Astrocyte of the cerebellum (primary cell): ENCODE results near the gene MRPS21.

Experiments used
- DNase-seq: peaks from one replicate; pipeline ENCODE4 v3.0.0-alpha.2; 2011; ENCODE audit warnings: low read depth
- H3K4me3 ChIP-seq: 2 replicates; pipeline ENCODE4 v1.5.1; 2011; ENCODE audit warnings: mild to moderate bottlenecking, low read depth, low read length, moderate library complexity
- CTCF ChIP-seq: IDR thresholded peaks from 2 replicates; pipeline ENCODE4 v1.5.1; 2012; ENCODE audit warnings: low read length, low read depth, moderate library complexity, mild to moderate bottlenecking; ENCODE audit errors: missing control alignments
- in situ Hi-C: cut with HindIII; loops from 2 replicates; pipeline ENCODE4 v1.10.0; 2017; ENCODE audit warnings: low sequenced_read_pairs

MRPS21 gene

DNA sequence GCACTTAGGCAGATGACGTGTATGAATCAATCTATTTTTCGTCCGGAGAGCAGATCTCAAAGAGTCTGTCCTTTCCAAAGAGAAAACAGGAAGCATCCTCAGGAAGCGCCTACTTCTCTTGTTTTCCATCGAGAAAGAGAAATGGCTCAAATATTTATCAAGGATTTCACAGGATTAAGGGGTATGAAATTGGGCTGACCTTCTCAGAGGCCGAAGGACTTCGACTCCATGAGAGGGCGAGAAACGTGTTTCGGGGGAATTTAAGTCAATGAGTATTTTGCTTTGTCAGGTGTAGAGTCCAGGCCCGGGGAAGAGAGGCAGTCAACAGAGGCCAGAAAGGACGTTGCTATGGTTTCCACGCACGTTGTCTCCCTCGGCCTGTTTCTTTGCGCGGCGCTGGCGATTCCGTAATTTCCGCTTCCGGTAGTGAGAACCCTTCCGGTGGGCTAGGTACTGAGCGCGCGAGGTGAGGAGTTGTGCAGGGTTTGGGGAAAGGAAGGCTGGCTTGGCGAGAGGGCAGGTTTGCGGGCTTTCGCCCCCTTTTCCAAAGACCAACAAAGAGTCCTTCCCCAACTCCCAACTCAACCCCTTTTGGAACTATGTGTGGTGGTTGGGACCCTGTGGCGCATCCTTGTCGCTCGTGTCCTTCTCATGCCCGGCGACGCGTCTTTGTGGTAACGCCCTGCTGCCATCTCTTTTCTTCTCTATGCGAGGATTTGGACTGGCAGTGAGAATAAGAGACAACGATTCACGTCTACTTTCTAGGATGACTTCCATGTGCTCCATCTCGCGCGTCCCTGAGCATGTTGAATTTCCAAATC is at the start of gene MRPS21:
Gene MRPS21, plus strand, starts transcription at position 429 of the 821 bp plus-strand sequence. CDS start 506 bp downstream, outside the sequence.
- TF ChIP-seq CTCF: no peak
- H3K4me3 ChIP-seq: peak within 1 kb of the TSS; percentile 83
- peak; percentile 70 for DNase-seq
- in situ Hi-C loops: no loop called here

DNA sequence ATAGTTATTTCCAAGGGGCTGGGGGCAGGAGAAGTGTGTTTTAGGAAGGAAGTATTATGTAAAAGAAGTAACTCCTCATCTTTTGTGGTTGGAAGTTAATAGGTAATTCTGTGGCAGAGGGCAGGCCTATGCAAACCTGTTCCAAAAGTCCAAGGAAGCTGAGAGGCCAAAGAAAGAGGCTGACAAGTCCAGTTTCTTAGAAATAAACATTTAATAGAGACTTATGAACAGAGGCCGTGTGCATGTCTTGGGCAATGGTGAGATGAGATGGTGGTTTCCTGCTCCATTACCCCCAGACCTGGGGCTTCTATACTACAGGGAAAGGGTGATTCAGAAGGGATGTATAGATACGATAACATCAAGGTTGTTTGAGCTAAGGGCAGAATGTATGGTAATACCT is 43.7 kb upstream of the MRPS21 start:
- TF ChIP-seq CTCF: no peak
- no peak overlapping the region for H3K4me3 ChIP-seq
- no peak for DNase-seq
- in situ Hi-C loops: no loop called here

DNA sequence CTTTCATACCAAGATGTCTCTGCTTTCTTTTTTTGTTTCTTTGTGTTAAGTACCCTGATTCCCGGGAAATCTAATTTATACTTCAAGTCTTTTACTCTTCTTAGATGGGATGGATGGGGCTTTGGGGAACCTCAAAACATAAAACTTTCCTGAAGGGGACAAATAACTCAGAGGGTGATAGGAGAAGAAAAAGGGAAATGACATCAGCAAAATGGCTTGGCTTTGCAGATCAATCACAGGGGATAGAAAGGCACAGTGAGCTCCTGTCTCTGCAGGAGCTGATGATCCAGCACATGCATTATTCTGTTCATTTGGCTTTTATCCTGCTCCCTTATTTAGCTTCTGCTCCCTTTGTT is 37.5 kb upstream of the MRPS21 start:
- no peak overlapping the region for H3K4me3 ChIP-seq
- no peak for DNase-seq
- in situ Hi-C loops: no loop called here
- no peak for TF ChIP-seq CTCF

- DNase-seq: no peak
- no peak overlapping the region for H3K4me3 ChIP-seq
- in situ Hi-C loops: no loop called here
- no peak for TF ChIP-seq CTCF
These were observed 36.9 kb upstream of the MRPS21 start for GRCh38 chr1:150256554-150257341.

- in situ Hi-C loops: no loop called here
- H3K4me3 ChIP-seq: no peak within 1 kb of the TSS
- no peak for DNase-seq
- no peak for TF ChIP-seq CTCF
These were observed 35.8 kb upstream of the MRPS21 start, which contains the start of gene CA14 for GRCh38 chr1:150257624-150258585. Gene CA14 (plus strand): TSS chr1:150257774. CDS start chr1:150258129, 355 bp downstream.

DNA sequence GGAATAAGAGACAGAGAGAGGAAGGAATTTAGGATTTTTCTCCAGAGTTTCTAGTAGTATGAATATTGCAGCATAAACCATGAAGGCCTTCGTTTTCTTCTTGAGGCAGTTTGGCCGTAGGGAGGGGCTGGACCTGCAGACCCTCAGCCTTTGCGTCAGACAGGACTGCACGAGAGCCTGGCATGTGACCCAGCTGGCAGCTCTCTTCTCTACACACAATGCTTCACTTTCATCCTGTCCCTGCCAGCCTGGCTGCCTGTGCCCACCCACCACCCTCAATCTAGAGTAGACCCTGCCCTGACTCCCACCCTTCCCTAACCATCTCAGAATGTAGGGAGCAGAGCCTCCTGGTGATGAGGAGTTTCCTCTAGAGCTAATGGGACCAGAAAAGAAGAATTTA is 34.4 kb upstream of the MRPS21 start:
- H3K4me3 ChIP-seq: no peak overlapping the region
- in situ Hi-C loops: no loop called here
- DNase-seq: no peak
- TF ChIP-seq CTCF: no peak
